Medulla oblongata (tissue), 1 donor: ENCODE measurements around the gene CREG2.

Source experiments
- DNase-seq: peaks from one replicate; pipeline ENCODE4 v3.0.0-alpha.2; 2015; ENCODE audit errors: extremely low spot score

CREG2 gene

GRCh38 chr2:101308432-101309210 is 78.7 kb downstream of the CREG2 start, which contains the start of gene RNF149:
RNF149 (minus strand) TSS chr2:101308701; CDS start chr2:101308588, 113 bp downstream.
- peak; percentile 92 for DNase-seq

DNA sequence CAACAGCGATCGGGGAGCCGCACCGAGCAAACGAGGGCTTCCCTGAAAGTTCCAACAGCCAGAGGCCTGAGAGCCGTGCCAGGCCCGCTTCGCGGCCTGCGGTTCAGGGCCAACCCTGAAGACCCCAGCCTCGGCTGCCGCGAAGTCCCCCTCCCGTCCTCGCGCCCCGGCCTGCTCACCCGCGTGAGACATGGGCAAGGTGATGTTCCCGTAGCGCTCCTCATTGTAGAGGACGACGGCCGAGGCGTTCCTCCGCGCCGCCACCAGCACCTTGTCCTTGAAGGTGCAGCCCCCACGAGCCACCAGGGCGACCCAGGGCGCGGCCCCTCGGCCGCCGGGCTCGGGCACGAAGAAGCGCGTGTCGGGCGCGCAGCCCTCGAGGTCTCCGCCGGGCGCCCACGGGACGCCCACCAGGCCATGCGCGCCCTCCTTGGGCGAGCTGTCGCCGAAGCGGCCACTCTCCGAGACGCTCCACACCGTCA is 79.3 kb downstream of the CREG2 start:
- DNase-seq = no peak

DNA sequence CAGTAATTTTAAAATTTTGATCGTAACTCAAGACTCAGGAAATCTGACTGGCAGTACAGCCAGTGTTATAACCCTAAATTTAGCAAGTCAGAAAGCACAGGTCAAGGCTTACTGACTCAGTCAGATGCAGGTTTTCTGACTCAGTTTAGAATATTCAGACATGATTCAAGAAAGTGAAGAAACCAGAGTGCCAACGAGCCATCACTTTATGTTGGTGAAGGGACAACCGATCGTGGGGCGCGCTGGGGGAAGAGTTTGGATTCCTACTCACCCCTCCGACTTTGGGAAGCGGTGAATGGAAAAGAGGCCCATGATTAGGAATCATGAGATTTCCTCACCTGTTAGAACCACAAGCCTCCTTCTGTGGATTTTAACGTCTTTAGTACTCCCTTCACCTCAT is 79.8 kb downstream of the CREG2 start:
- DNase-seq = no peak

DNA sequence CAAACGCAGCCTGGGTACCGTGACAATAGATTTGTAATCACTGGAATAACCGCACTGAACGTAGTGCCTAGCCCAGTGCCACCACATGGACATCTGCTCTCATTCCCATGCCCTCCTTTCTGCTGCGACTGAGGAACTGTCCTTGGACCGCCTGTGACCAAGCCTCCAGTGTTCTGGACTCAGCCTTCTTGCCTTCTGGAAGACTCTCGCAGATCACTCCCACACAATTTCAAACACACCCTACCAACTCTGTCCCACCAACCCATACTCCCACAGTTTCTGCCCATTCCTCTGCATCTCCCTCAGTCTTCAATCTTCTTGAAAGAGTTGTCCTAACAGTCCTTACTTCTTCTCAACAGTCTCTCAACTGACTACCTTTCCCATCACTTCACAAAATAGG is 80.9 kb downstream of the CREG2 start:
- DNase-seq = no peak

GRCh38 chr2:101305492-101306078 is 81.7 kb downstream of the CREG2 start:
- no peak for DNase-seq

DNA sequence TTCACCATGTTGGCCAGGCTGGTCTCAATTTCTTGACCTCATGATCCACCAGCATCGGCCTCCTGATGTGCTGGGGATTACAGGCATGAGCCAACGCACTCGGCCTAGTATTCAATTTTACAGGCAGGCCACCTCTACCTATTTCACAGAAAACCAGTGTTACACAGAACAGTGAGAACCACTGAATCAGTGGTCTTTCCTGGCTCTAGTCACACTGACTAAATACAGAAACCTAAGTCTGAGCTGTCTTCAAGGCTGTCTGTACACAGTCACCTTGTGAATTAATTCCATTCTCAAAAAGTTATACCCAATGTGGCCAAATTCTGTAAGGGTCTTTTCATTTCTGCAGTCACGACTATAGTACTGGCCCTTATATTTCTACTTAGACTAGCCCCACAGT is 82.3 kb downstream of the CREG2 start:
- no peak for DNase-seq

- no peak for DNase-seq
These were observed 83.6 kb downstream of the CREG2 start for GRCh38 chr2:101303688-101304087.

DNA sequence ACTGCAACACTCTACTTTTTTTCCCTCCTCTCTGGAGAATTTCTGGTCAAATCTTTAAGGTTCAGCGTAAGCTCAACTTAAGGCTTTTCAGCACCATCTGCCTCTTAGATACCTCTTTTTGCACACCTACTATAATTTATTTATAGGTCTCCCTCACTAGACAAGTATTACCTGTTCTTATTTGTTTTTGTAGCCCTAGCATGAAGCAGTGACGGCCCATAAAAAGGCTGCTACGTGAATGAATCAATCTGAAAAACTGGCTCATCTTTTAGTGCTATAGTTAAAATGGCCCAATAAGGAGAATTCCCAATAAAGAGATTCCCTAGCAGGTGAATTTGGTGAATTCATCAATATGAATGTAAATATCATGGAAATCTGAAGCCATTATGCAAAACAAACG is 85.3 kb downstream of the CREG2 start:
- DNase-seq = no peak

DNA sequence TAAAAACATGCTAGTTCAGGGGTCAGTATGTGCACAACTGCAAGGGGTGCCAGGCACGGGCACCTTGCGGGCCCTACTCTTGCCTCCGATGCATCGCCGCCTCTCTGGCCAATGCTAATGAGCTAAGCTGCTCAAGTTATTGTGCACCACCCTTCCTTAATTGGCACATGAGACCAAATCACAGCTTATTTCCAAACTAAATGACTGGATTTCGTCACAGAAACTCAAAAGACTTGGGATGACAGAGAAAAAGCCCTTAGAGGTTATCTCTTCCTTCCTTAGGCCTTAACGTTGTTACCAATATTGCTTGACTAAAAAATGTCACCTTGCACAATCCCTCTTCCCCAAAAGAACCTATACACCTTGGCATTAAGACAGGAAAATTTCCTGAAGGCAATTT is 86.5 kb downstream of the CREG2 start:
- no peak for DNase-seq

DNA sequence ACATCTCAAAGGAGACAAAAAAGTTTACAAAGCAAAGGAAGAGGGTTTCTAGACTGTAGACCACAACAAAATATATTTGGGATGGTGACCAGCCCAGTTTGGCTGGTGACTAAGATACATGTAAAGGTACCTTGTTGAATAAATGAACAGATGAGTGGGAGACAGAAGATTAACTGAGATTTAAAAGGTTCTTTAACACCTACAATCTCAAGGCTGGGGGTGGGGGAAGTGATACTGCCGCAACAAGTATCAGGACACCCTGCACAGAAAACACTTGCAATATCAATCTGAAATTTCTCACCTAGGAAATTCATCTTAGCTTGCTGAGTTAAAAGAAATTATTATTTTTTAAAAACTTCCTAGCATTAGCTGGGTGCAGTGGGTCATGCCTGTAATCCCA is 87.1 kb downstream of the CREG2 start:
- no peak for DNase-seq

DNA sequence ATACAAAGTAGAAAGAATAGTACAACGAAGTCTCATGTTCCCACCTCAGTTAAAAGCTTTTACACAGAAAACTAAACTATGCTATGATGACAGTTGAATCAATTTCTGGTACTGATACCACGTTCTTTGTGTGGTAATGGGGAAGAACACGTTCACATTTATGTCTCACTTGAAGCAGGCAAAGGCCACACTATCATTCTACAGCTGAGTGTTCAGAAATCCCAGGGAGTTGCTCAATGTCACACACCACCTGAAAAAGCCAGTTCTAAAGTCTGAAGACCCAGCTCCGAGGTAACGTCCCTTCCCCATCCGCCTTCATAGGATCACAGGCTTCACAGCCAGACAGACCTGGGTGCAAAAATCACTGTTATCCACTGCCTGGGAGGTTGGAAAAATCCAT is 87.7 kb downstream of the CREG2 start:
- DNase-seq = no peak

DNA sequence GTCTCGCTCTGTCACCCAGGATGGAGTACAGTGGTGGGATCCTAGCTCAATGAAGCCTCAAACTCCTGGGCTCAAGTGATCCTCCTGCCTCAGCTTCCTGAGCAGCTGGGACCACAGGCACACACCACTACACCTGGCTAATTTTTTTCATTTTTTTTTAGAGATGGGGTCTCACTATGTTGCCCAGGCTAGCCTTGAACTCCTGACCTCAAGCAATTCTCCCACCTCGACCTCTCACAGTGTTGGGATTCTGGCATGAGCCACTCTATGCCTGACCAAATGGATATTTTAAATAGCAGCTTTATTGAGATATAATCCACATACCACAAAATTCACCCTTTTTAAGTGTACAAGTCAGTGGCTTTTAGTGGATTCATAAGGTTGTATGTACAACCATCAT is 89.9 kb downstream of the CREG2 start:
- no peak for DNase-seq

DNA sequence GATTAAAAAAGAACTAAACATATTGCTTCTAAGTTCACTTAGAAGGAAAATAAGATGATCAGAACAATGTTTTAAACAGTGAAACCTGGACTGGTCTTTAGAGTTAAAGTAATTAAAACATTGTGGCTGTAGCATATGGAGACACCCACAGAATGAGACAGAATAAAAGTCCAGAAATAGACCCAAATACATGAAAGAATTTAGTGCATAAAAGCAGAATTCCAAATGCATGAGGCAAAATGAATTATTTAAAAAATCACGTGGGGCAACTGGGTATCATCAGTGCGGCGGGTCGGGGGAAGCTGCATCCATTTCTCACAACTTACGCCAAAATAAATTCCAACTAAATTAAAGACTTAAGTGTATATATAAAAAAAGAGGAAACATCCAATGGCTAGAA is 90.9 kb downstream of the CREG2 start:
- DNase-seq = no peak

GRCh38 chr2:101295895-101296294 is 91.4 kb downstream of the CREG2 start:
- DNase-seq = no peak
